Thoracic aorta (tissue), 2 donors: ENCODE data around the gene GUCY1A1. TPM values are rescaled to one million over a fixed set of nuclear protein-coding genes. Genes with fewer than 3 reads are reported as not detected.

ENCODE experiments used
- ATAC-seq: fragments of 150-250 bp; one replicate; pipeline ENCODE4 v1.8.0; 2017; ENCODE audit warnings: low read depth; ENCODE audit not compliant: insufficient number of reproducible peaks, low FRiP score
- DNase-seq: peaks from one replicate; pipeline ENCODE4 v3.0.0-alpha.2; 2020; ENCODE audit warnings: low spot score
- H3K27ac ChIP-seq, 2 donors: fragments of 200-600 bp; sonication (generic); 1 replicate in 1 of 2; 2 replicates in 1 of 2; pipeline ENCODE4 v1.5.1; 2016; ENCODE audit warnings: mild to moderate bottlenecking in 2 of 2, moderate library complexity in 2 of 2
- H3K27me3 ChIP-seq: fragments of 200-600 bp; sonication (generic); replicated peaks from 2 replicates; pipeline ENCODE4 v1.6.0; 2016; ENCODE audit warnings: mild to moderate bottlenecking; ENCODE audit not compliant: insufficient read depth
- H3K36me3 ChIP-seq: fragments of 200-600 bp; sonication (generic); one replicate; pipeline ENCODE4 v1.5.1; 2016
- H3K4me1 ChIP-seq, 2 donors: fragments of 200-600 bp; sonication (generic); 1 replicate in 1 of 2; 2 replicates in 1 of 2; pipeline versions ENCODE4 v1.5.1 to v1.6.0; 2016; ENCODE audit warnings: low read depth in 2 of 2, mild to moderate bottlenecking in 1 of 2; ENCODE audit not compliant: control insufficient read depth in 1 of 2
- H3K4me3 ChIP-seq: fragments of 200-600 bp; sonication (generic); 2 replicates; pipeline ENCODE4 v1.5.1; 2016; ENCODE audit warnings: mild to moderate bottlenecking
- H3K9me3 ChIP-seq: fragments of 200-600 bp; sonication (generic); 2 replicates; pipeline ENCODE4 v1.5.1; 2016
- total RNA-seq, 2 donors: library from RNA; depleted of rRNA; stranded (reverse); fragments of >200 nt; gene quantifications; one replicate each; pipeline versions ENCODE4 v1.1.0 to v1.2.3, GENCODE V29; 2016
- TF ChIP-seq, protein P1 (sequence below): fragments of 200-600 bp; sonication (generic); IDR thresholded peaks from one replicate; pipeline ENCODE4 v1.5.1; 2019; ENCODE audit warnings: antibody characterized with exemption

Gene GUCY1A1
- total RNA-seq, 2 donors from 2014 or later: 110 to 135 TPM

DNA sequence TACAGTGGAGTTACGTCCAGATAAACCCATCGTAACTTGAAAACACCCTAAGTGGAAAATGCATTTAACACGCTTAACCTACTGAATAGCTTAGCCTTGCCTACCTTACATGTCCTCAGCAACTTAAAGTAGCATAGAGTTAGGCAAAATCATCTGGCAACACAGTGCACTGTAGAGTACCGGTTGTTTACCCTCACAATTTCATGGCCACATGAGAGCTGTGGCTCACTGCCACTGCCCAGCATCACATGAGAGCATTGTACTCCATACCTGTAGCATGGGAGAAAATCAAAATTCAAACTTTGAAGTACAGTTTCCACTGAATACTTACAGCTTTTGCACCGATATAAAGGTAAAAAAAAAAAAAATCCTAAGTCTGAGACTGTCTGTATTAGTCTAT, 40.6 kb downstream of the GUCY1A1 start:
- H3K4me3 ChIP-seq: no peak overlapping the region
- H3K36me3 ChIP-seq: peaks cover 8% of the 10 kb centered on the region
- no peaks in the 10 kb centered on the region for H3K9me3 ChIP-seq
- no peak overlapping the region for H3K27ac ChIP-seq
- peaks cover 19 to 40% of the 10 kb centered on the region in 2 donors for H3K4me1 ChIP-seq
- ATAC-seq (no peak), DNase-seq (no peak)
- no peaks in the 10 kb centered on the region for H3K27me3 ChIP-seq
- TF ChIP-seq, protein P1, sequence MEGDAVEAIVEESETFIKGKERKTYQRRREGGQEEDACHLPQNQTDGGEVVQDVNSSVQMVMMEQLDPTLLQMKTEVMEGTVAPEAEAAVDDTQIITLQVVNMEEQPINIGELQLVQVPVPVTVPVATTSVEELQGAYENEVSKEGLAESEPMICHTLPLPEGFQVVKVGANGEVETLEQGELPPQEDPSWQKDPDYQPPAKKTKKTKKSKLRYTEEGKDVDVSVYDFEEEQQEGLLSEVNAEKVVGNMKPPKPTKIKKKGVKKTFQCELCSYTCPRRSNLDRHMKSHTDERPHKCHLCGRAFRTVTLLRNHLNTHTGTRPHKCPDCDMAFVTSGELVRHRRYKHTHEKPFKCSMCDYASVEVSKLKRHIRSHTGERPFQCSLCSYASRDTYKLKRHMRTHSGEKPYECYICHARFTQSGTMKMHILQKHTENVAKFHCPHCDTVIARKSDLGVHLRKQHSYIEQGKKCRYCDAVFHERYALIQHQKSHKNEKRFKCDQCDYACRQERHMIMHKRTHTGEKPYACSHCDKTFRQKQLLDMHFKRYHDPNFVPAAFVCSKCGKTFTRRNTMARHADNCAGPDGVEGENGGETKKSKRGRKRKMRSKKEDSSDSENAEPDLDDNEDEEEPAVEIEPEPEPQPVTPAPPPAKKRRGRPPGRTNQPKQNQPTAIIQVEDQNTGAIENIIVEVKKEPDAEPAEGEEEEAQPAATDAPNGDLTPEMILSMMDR: no peak

GRCh38 chr4:155708782-155709181, 42.1 kb downstream of the GUCY1A1 start:
- Histone ChIP-seq H3K27me3 (no peaks in the 10 kb centered on the region), H3K36me3 (peaks cover 19% of the 10 kb centered on the region), H3K4me3 (no peak overlapping the region), H3K9me3 (no peaks in the 10 kb centered on the region), H3K4me1 (peaks cover 6 to 25% of the 10 kb centered on the region in 2 donors), H3K27ac (no peak overlapping the region)
- DNase-seq: no peak
- ATAC-seq: no peak
- TF ChIP-seq, protein P1: no peak

- Histone ChIP-seq H3K4me1 (peaks cover 3 to 18% of the 10 kb centered on the region in 2 donors), H3K4me3 (no peak overlapping the region), H3K27ac (no peak overlapping the region), H3K36me3 (peaks cover 19% of the 10 kb centered on the region), H3K9me3 (no peaks in the 10 kb centered on the region), H3K27me3 (no peaks in the 10 kb centered on the region)
- no peak for DNase-seq
- no peak for ATAC-seq
- TF ChIP-seq, protein P1: no peak
These were observed 43.3 kb downstream of the GUCY1A1 start for GRCh38 chr4:155709918-155710317.

DNA sequence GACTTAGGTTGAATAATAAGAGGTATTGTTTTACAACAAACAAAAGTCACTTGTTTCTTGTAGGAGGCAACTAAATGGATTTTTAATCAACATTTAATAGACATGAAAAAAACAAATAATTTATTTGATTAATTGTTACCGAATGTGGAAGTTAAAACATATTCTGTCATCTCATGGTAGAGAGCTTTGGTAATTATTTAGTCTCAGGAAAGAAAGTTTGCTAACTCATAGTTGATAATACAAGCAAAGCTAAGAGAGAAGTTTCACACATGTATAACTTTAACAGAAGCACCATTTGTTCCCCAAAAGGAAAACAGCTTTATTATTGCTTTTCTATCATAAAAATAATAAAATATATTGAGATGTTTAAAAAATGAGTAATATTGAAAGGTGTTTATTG, 44.9 kb downstream of the GUCY1A1 start:
- no peaks in the 10 kb centered on the region for H3K27me3 ChIP-seq
- ATAC-seq (no peak), DNase-seq (no peak)
- no peak overlapping the region for H3K27ac ChIP-seq
- no peaks in the 10 kb centered on the region for H3K9me3 ChIP-seq
- TF ChIP-seq, protein P1: no peak
- peaks cover 0 to 2% of the 10 kb centered on the region in 2 donors for H3K4me1 ChIP-seq
- H3K4me3 ChIP-seq: no peak overlapping the region
- peaks cover 24% of the 10 kb centered on the region for H3K36me3 ChIP-seq

GRCh38 chr4:155712846-155713245, 46.2 kb downstream of the GUCY1A1 start:
- Histone ChIP-seq H3K9me3 (no peaks in the 10 kb centered on the region), H3K27me3 (no peaks in the 10 kb centered on the region), H3K27ac (no peak overlapping the region), H3K4me1 (no peaks in the 10 kb centered on the region), H3K4me3 (no peak overlapping the region), H3K36me3 (peaks cover 28% of the 10 kb centered on the region)
- ATAC-seq (no peak), DNase-seq (no peak)
- TF ChIP-seq, protein P1: no peak
